Hepatocyte (in vitro differentiated cells): ENCODE measurements around the gene MYH13. TPM values are rescaled to one million over a fixed set of nuclear protein-coding genes. Genes with fewer than 3 reads are reported as not detected.

Experiments
- DNase-seq: peaks from one replicate; pipeline ENCODE4 v3.0.0-alpha.2; 2016; ENCODE audit warnings: low spot score
- H2AFZ ChIP-seq: fragments of 200-600 bp; sonication (generic); 2 replicates; pipeline ENCODE4 v1.6.0; 2016; ENCODE audit warnings: antibody characterized with exemption, mild to moderate bottlenecking
- H3K27ac ChIP-seq: fragments of 200-600 bp; sonication (generic); 2 replicates; pipeline ENCODE4 v1.5.1; 2016; ENCODE audit warnings: mild to moderate bottlenecking
- H3K27me3 ChIP-seq: fragments of 200-600 bp; sonication (generic); 2 replicates; pipeline ENCODE4 v1.6.1; 2016
- H3K36me3 ChIP-seq: fragments of 200-600 bp; sonication (generic); replicated peaks from 2 replicates; pipeline ENCODE4 v1.5.1; 2016; ENCODE audit warnings: low read depth; ENCODE audit not compliant: insufficient read depth
- H3K4me1 ChIP-seq: fragments of 200-600 bp; sonication (generic); 2 replicates; pipeline ENCODE4 v1.5.1; 2016; ENCODE audit warnings: mild to moderate bottlenecking, moderate library complexity; ENCODE audit not compliant: insufficient read depth
- H3K4me2 ChIP-seq: fragments of 200-600 bp; sonication (generic); 2 replicates; pipeline ENCODE4 v1.6.0; 2016
- H3K4me3 ChIP-seq: fragments of 200-600 bp; sonication (generic); 2 replicates; pipeline ENCODE4 v1.5.1; 2016; ENCODE audit warnings: mild to moderate bottlenecking
- H3K79me2 ChIP-seq: fragments of 200-600 bp; sonication (generic); 2 replicates; pipeline ENCODE4 v1.6.0; 2017; ENCODE audit warnings: mild to moderate bottlenecking
- H3K9me2 ChIP-seq: fragments of 200-600 bp; sonication (generic); replicated peaks from 2 replicates; pipeline ENCODE4 v1.6.0; 2017; ENCODE audit warnings: mild to moderate bottlenecking; ENCODE audit not compliant: insufficient read depth
- H3K9me3 ChIP-seq: fragments of 200-600 bp; sonication (generic); 2 replicates; pipeline ENCODE4 v1.5.1; 2016; ENCODE audit warnings: low read depth, mild to moderate bottlenecking
- H4K20me1 ChIP-seq: fragments of 200-600 bp; sonication (generic); 2 replicates; pipeline ENCODE4 v1.6.0; 2016; ENCODE audit warnings: mild to moderate bottlenecking; ENCODE audit not compliant: insufficient read depth, poor library complexity, severe bottlenecking
- CTCF ChIP-seq: fragments of 200-600 bp; sonication (generic); IDR thresholded peaks from 2 replicates; pipeline ENCODE4 v1.5.1; 2016; ENCODE audit warnings: antibody characterized with exemption, mild to moderate bottlenecking; ENCODE audit not compliant: poor library complexity
- EZH2 ChIP-seq: fragments of 200-600 bp; sonication (generic); IDR thresholded peaks from 2 replicates; pipeline ENCODE4 v1.6.1; 2016; ENCODE audit warnings: antibody characterized with exemption, mild to moderate bottlenecking, borderline replicate concordance
- EZH2phosphoT487 ChIP-seq: fragments of 200-600 bp; sonication (generic); IDR thresholded peaks from one replicate; pipeline ENCODE4 v1.6.1; 2018; ENCODE audit warnings: antibody characterized with exemption, mild to moderate bottlenecking, low read depth, moderate library complexity; ENCODE audit not compliant: unreplicated experiment, severe bottlenecking
- WGBS: methylation state at CpG from one replicate; pipeline ENCODE4 v1.1.6; 2016; ENCODE audit warnings: low lambda C conversion rate; ENCODE audit errors: missing lambda C conversion rate; 5-methylcytosine and 5-hydroxymethylcytosine counted together
- polyA plus RNA-seq: library from polyadenylated mRNA; unstranded; fragments of >200 nt; fragmentation: Nextera tagmentation; extraction: Ambion mirVana; gene quantifications from 2 replicates; pipeline ENCODE4 v1.2.1, GENCODE V29; 2016
- total RNA-seq: library from RNA; depleted of rRNA; stranded (reverse); fragments of >200 nt; gene quantifications from 2 replicates; pipeline ENCODE4 v1.2.3, GENCODE V29; 2014

The MYH13 gene
- total and polyA plus RNA-seq, 2 experiments from 2014 or later: 0.03 TPM; not detected in 1

- no peaks in the 10 kb centered on the region for H3K27me3 ChIP-seq
- DNase-seq: peak; percentile 61
- no peaks in the 10 kb centered on the region for H4K20me1 ChIP-seq
- H3K27ac ChIP-seq: peak overlapping the region; percentile 28
- no peaks in the 10 kb centered on the region for H3K79me2 ChIP-seq
- TF ChIP-seq EZH2phosphoT487 (no peak), CTCF (no peak), EZH2 (no peak)
- H3K9me3 ChIP-seq: no peaks in the 10 kb centered on the region
- H3K9me2 ChIP-seq: no peaks in the 10 kb centered on the region
- peaks cover 13% of the 10 kb centered on the region for H3K4me1 ChIP-seq
- H3K4me2 ChIP-seq: no peak overlapping the region
- H3K4me3 ChIP-seq: no peak overlapping the region
- no peak overlapping the region for H2AFZ ChIP-seq
- 79% methylated on average over 3 of the region's 3 CpGs for WGBS
- H3K36me3 ChIP-seq: no peaks in the 10 kb centered on the region
These were observed 8.0 kb upstream of the MYH13 start for GRCh38 chr17:10380631-10381408.

- no peaks in the 10 kb centered on the region for H3K9me2 ChIP-seq
- no peaks in the 10 kb centered on the region for H3K27me3 ChIP-seq
- no peaks in the 10 kb centered on the region for H3K9me3 ChIP-seq
- DNase-seq: no peak
- H3K79me2 ChIP-seq: no peaks in the 10 kb centered on the region
- no peak overlapping the region for H3K4me2 ChIP-seq
- H3K27ac ChIP-seq: no peak overlapping the region
- WGBS: 88% methylated on average over 7 of the region's 7 CpGs
- no peak overlapping the region for H3K4me3 ChIP-seq
- no peaks in the 10 kb centered on the region for H4K20me1 ChIP-seq
- no peaks in the 10 kb centered on the region for H3K4me1 ChIP-seq
- no peak overlapping the region for H2AFZ ChIP-seq
- TF ChIP-seq EZH2 (no peak), CTCF (no peak), EZH2phosphoT487 (no peak)
- H3K36me3 ChIP-seq: no peaks in the 10 kb centered on the region
These were observed 2.7 kb downstream of the MYH13 start for GRCh38 chr17:10370016-10370608.

DNA sequence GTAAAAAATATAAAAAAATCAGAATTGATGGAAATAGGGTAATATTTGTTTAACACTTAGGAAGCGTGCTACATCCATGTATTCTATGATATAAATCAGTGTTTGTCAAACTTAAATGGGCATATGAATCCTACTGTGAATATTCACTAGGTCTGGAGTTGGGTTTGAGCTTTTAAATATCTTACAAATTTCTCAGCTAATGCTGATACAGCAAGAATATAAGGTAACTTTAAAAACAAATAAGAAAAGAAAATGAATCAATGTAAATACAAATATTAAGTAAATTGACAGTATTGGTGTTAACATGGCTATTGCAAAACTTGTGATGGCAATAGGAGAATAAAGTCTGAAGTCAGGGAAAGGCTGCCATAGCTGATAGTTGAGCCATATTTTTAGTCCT, 3.6 kb downstream of the MYH13 start:
- Histone ChIP-seq H3K4me2 (no peak overlapping the region), H2AFZ (no peak overlapping the region), H4K20me1 (no peaks in the 10 kb centered on the region), H3K27ac (no peak overlapping the region), H3K4me1 (no peaks in the 10 kb centered on the region), H3K27me3 (no peaks in the 10 kb centered on the region), H3K9me2 (no peaks in the 10 kb centered on the region), H3K79me2 (no peaks in the 10 kb centered on the region), H3K36me3 (no peaks in the 10 kb centered on the region), H3K4me3 (no peak overlapping the region), H3K9me3 (no peaks in the 10 kb centered on the region)
- 87% methylated on average over 1 of the region's 1 CpG for WGBS
- TF ChIP-seq EZH2phosphoT487 (no peak), CTCF (no peak), EZH2 (no peak)
- no peak for DNase-seq
